SK-N-SH treated with all-trans-retinoic acid at 6 μM for 48 hours (cell line): ENCODE results near the gene DDT.
"Not testable (repeated sequence)": the region's sequence is repeated elsewhere in the genome, so short reads cannot be mapped to it uniquely, and the experiment has no call there.

Source experiments
- CSDC2 ChIP-seq: fragments of 250-450 bp; sonication (Bioruptor Pico); IDR thresholded peaks from 2 replicates; pipeline ENCODE4 v1.5.0; 2020; ENCODE audit warnings: mild to moderate bottlenecking, moderate library complexity
- PPARA ChIP-seq: fragments of 250-450 bp; sonication (Bioruptor Pico); IDR thresholded peaks from 2 replicates; pipeline ENCODE4 v1.5.0; 2020; ENCODE audit warnings: mild to moderate bottlenecking, borderline replicate concordance
- ZFP30 ChIP-seq: fragments of 450-650 bp; formaldehyde crosslinking; IDR thresholded peaks from 2 replicates; pipeline ENCODE4 v1.5.0; 2022; ENCODE audit warnings: mild to moderate bottlenecking, moderate library complexity

- not testable (repeated sequence) for TF ChIP-seq ZFP30; CSDC2 (CRISPR knock-in tag); PPARA (CRISPR knock-in tag)
These were observed 5.5 kb upstream of the DDT start, which contains the start of gene GSTT2 for GRCh38 chr22:23979557-23980240.
